Right lobe of liver (tissue), 4 donors: ENCODE measurements around the gene FBXO21.

ENCODE experiments used
- POLR2A ChIP-seq: fragments of 450-650 bp; IDR thresholded peaks from one replicate; pipeline ENCODE4 v1.6.1; 2017; ENCODE audit warnings: antibody characterized with exemption, mild to moderate bottlenecking
- TF ChIP-seq, protein P1 (sequence below), 4 donors: fragments of 200-600 bp in 3 of 4; fragments of 450-650 bp in 1 of 4; IDR thresholded peaks; one replicate each; pipeline versions ENCODE4 v1.5.1 to v1.8.0; 2016 to 2022; ENCODE audit warnings: antibody characterized with exemption in 4 of 4, mild to moderate bottlenecking in 2 of 4
- donor health status: DM: no; HTN: no; CAD: no.
- donor health status: DM: no; HTN: no; CAD: no.
- donor health status: DM: no; HTN: yes; CAD: no.

DNA sequence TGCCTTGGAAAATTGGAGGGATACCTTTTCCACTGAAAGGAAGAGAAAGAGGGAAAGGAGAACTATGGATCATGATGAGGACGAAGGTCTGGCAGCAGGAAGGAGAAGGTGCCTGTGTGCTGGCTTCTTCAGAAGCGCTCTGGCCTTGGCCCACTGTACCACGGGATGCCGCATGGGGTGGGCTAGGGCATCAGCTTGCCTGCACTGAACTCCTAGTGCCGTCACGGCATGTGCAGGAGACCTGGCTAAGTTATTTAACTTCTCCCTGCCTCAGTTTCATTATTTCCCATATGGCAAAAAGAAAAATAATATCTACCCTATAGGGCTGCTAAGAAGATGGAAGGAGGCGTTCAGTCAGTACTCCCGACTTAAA is 28.1 kb downstream of the FBXO21 start:
- TF ChIP-seq, protein P1, sequence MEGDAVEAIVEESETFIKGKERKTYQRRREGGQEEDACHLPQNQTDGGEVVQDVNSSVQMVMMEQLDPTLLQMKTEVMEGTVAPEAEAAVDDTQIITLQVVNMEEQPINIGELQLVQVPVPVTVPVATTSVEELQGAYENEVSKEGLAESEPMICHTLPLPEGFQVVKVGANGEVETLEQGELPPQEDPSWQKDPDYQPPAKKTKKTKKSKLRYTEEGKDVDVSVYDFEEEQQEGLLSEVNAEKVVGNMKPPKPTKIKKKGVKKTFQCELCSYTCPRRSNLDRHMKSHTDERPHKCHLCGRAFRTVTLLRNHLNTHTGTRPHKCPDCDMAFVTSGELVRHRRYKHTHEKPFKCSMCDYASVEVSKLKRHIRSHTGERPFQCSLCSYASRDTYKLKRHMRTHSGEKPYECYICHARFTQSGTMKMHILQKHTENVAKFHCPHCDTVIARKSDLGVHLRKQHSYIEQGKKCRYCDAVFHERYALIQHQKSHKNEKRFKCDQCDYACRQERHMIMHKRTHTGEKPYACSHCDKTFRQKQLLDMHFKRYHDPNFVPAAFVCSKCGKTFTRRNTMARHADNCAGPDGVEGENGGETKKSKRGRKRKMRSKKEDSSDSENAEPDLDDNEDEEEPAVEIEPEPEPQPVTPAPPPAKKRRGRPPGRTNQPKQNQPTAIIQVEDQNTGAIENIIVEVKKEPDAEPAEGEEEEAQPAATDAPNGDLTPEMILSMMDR (IDR thresholded peaks at IDR 0.05): no peak
- TF ChIP-seq POLR2A: no peak
